NCI-H1694 (cell line): Measurements from ENCODE around the gene COX20.
"Not testable (repeated sequence)": the region's sequence is repeated elsewhere in the genome, so short reads cannot be mapped to it uniquely, and the experiment has no call there.

Experiments used
- DNase-seq: peaks from one replicate; lab custom pipeline; 2025; lab: John Stamatoyannopoulos, UW

COX20 gene

GRCh38 chr1:244835276-244836134, at the start of gene COX20:
Gene COX20 (plus strand): TSS chr1:244835658. CDS start chr1:244835715, 57 bp downstream.
- peak; percentile 92 for DNase-seq

- DNase-seq: no peak
Observed at GRCh38 chr1:244788493-244789275, 46.8 kb upstream of the COX20 start.

GRCh38 chr1:244789276-244789580, 46.2 kb upstream of the COX20 start:
- no peak for DNase-seq

- no peak for DNase-seq
Observed at GRCh38 chr1:244789731-244790130, 45.7 kb upstream of the COX20 start.

- DNase-seq: no peak
Observed at GRCh38 chr1:244791061-244791460, 44.4 kb upstream of the COX20 start.

- no peak for DNase-seq
Observed at GRCh38 chr1:244792188-244792850, 43.1 kb upstream of the COX20 start.

- no peak for DNase-seq
Observed at GRCh38 chr1:244794071-244794470, 41.4 kb upstream of the COX20 start.

GRCh38 chr1:244794516-244794915, 40.9 kb upstream of the COX20 start:
- not testable (repeated sequence) for DNase-seq

GRCh38 chr1:244796719-244797406, 38.6 kb upstream of the COX20 start:
- peak; percentile 76 for DNase-seq

GRCh38 chr1:244800821-244801220, 34.6 kb upstream of the COX20 start:
- DNase-seq: no peak

GRCh38 chr1:244801246-244801645, 34.2 kb upstream of the COX20 start:
- DNase-seq: peak; percentile 21

GRCh38 chr1:244802041-244802440, 33.4 kb upstream of the COX20 start:
- no peak for DNase-seq

- DNase-seq: no peak
Observed at GRCh38 chr1:244802556-244803239, 32.8 kb upstream of the COX20 start.

- DNase-seq: no peak
Observed at GRCh38 chr1:244804841-244805240, 30.6 kb upstream of the COX20 start.

- no peak for DNase-seq
Observed at GRCh38 chr1:244807138-244807537, 28.3 kb upstream of the COX20 start.

- DNase-seq: no peak
Observed at GRCh38 chr1:244810221-244810620, 25.2 kb upstream of the COX20 start.

- no peak for DNase-seq
Observed at GRCh38 chr1:244813327-244813726, 22.1 kb upstream of the COX20 start.

- DNase-seq: no peak
Observed at GRCh38 chr1:244815600-244816099, 19.8 kb upstream of the COX20 start.

GRCh38 chr1:244817415-244817894, 18.0 kb upstream of the COX20 start:
- DNase-seq: no peak

GRCh38 chr1:244820131-244820530, 15.3 kb upstream of the COX20 start:
- no peak for DNase-seq

- DNase-seq: no peak
Observed at GRCh38 chr1:244821134-244821533, 14.3 kb upstream of the COX20 start.
